ENCODE measurements around the gene GPR179. TPM values are rescaled to one million over a fixed set of nuclear protein-coding genes. Genes with fewer than 3 reads are reported as not detected.

The GPR179 gene
- polyA plus RNA-seq, 1 donor from 2014 or later, result not detected

GRCh38 chr17:38329808-38330730, 13.7 kb downstream of the GPR179 start:
- Histone ChIP-seq H4K20me1 (ENCODE audit: insufficient read depth) (no peaks in the 10 kb centered on the region), H3K79me2 (replicated peaks; ENCODE audit: insufficient read depth, low read length) (no peaks in the 10 kb centered on the region), H3K4me3 (ENCODE audit: low read length) (no peak overlapping the region), H3K27ac (ENCODE audit: low read length) (no peak overlapping the region), H3K27me3 (ENCODE audit: insufficient read depth, low read depth, low read length) (no peaks in the 10 kb centered on the region), H3K4me2 (ENCODE audit: low read length) (no peak overlapping the region), H2AFZ (ENCODE audit: low read depth, low read length) (no peak overlapping the region), H3K36me3 (ENCODE audit: insufficient read depth, low read length) (no peaks in the 10 kb centered on the region), H3K9me3 (ENCODE audit: low read length) (no peaks in the 10 kb centered on the region), H3K9me2 (ENCODE audit: insufficient read depth, low read length) (no peaks in the 10 kb centered on the region), H3F3A (ENCODE audit: insufficient read depth, low read length, poor library complexity, severe bottlenecking) (no peaks in the 10 kb centered on the region), H3K9ac (ENCODE audit: low read length) (no peak overlapping the region)
- TF ChIP-seq TAF1 (IDR thresholded peaks at IDR 0.05; ENCODE audit: low read depth) (no peak), POLR2AphosphoS5 (IDR thresholded peaks at IDR 0.05) (no peak), RAD21 (conservative IDR thresholded peaks at IDR 0.05) (no peak), SMC3 (conservative IDR thresholded peaks at IDR 0.05; ENCODE audit: poor library complexity) (no peak), REST (IDR thresholded peaks at IDR 0.05; ENCODE audit: borderline replicate concordance) (no peak), EZH2 (IDR thresholded peaks at IDR 0.05; ENCODE audit: borderline replicate concordance, insufficient read depth, low read length, poor library complexity, severe bottlenecking) (no peak), CTCF (IDR thresholded peaks at IDR 0.05; ENCODE audit: poor library complexity, severe bottlenecking) (no peak), MXI1 (conservative IDR thresholded peaks at IDR 0.05; ENCODE audit: poor library complexity, severe bottlenecking) (no peak), EP300 (conservative IDR thresholded peaks at IDR 0.05; ENCODE audit: poor library complexity, severe bottlenecking) (no peak)

- Histone ChIP-seq H3K9me3 (ENCODE audit: low read length) (no peaks in the 10 kb centered on the region), H3K9me2 (ENCODE audit: insufficient read depth, low read length) (no peaks in the 10 kb centered on the region), H3K27me3 (ENCODE audit: insufficient read depth, low read depth, low read length) (no peaks in the 10 kb centered on the region), H4K20me1 (ENCODE audit: insufficient read depth) (no peaks in the 10 kb centered on the region), H2AFZ (ENCODE audit: low read depth, low read length) (no peak overlapping the region), H3K9ac (ENCODE audit: low read length) (no peak overlapping the region), H3K4me2 (ENCODE audit: low read length) (no peak overlapping the region), H3K79me2 (replicated peaks; ENCODE audit: insufficient read depth, low read length) (no peaks in the 10 kb centered on the region), H3K27ac (ENCODE audit: low read length) (no peak overlapping the region), H3K4me3 (ENCODE audit: low read length) (no peak overlapping the region), H3K36me3 (ENCODE audit: insufficient read depth, low read length) (no peaks in the 10 kb centered on the region), H3F3A (ENCODE audit: insufficient read depth, low read length, poor library complexity, severe bottlenecking) (no peaks in the 10 kb centered on the region)
- no peak for TF ChIP-seq RAD21 (conservative IDR thresholded peaks at IDR 0.05)
- TF ChIP-seq TAF1 (IDR thresholded peaks at IDR 0.05; ENCODE audit: low read depth), result no peak
- TF ChIP-seq REST (IDR thresholded peaks at IDR 0.05; ENCODE audit: borderline replicate concordance), result no peak
- no peak for TF ChIP-seq SMC3 (conservative IDR thresholded peaks at IDR 0.05; ENCODE audit: poor library complexity)
- no peak for TF ChIP-seq EZH2 (IDR thresholded peaks at IDR 0.05; ENCODE audit: borderline replicate concordance, insufficient read depth, low read length, poor library complexity, severe bottlenecking)
- TF ChIP-seq POLR2AphosphoS5 (IDR thresholded peaks at IDR 0.05), result no peak
- TF ChIP-seq CTCF (IDR thresholded peaks at IDR 0.05; ENCODE audit: poor library complexity, severe bottlenecking), result no peak
- no peak for TF ChIP-seq EP300 (conservative IDR thresholded peaks at IDR 0.05; ENCODE audit: poor library complexity, severe bottlenecking)
- TF ChIP-seq MXI1 (conservative IDR thresholded peaks at IDR 0.05; ENCODE audit: poor library complexity, severe bottlenecking), result no peak
Measured at GRCh38 chr17:38329284-38329683, 14.5 kb downstream of the GPR179 start.
